HG03460 (cell line): ENCODE results near the gene LRRC8E.
"Not testable (repeated sequence)": the region's sequence is repeated elsewhere in the genome, so short reads cannot be mapped to it uniquely, and the experiment has no call there.

Source experiments
- ATAC-seq: cut with Tn5 transposase; IDR thresholded peaks from one replicate; pipeline ENCODE4 v1.9.1; 2021; ENCODE audit not compliant: unreplicated experiment

Gene LRRC8E

DNA sequence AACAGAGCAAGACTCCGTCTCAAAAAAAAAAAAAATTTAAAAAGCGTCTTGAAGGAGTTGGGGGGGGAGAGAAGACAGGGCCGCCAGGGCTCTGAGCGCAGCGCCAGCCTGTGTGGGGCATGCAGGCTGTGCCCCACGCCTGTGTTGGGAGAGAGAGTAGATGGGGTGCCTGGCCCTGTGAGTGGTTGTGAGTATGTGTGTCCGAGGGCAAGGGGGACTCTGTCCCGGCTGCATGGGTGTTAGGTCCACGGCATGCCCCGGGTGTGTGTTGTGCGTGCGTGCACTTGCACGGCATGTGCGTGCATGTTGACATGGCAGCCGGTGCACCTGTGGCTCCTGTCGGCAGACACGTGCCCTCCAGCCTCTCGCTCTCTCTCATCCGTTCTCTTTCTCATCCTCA, 18.8 kb downstream of the LRRC8E start:
- ATAC-seq = no peak

DNA sequence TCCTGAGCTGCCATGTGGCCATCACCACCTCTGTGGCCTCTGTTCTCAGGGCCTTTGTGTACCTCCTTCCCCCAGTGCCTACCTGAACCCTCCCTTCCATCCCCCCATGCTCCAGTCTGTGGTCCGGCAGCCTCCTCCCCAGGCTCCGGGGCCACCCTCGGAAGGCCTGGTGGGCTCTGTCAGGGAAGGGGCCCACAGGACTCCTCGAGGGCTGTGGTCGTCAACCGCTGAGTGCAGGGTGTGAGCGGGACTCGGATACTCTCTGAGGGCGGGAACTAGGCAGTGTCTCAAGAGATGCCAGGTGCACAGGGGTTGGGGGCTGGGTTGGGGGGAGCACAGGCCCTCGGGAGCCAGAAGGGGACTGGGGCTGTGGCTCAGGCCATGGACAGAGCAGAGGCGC, 19.2 kb downstream of the LRRC8E start:
- no peak for ATAC-seq

DNA sequence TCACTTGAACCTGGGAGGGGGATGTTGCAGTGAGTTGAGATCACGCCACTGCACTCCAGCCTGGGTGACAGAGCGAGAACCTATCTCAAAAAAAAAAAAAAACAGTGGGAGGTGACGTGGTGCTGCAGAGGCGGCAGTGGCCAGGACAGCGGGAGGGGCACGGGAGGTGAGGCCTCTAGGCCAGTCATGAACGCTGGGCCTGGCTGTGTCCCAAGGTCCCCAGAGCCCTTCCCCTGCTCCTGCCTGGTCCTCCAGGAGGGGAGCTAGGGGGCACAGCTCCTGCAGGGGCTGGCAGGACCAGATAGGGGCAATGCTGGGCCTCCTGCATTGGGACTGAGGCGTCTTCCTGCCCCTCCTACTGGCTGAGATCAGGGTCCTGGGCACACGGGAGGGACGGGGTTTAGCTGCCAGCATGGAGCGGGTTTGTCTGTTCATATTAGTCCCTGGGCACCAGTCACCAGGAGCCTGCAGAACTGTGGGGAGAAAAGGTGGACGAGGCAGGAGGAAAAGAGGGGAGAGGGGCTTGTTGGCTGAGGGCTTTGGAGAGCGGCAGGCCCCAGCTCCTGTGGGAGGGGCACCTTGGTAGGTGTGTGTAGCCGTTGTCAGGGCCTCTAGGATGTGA, 19.9 kb downstream of the LRRC8E start:
- ATAC-seq = no peak

DNA sequence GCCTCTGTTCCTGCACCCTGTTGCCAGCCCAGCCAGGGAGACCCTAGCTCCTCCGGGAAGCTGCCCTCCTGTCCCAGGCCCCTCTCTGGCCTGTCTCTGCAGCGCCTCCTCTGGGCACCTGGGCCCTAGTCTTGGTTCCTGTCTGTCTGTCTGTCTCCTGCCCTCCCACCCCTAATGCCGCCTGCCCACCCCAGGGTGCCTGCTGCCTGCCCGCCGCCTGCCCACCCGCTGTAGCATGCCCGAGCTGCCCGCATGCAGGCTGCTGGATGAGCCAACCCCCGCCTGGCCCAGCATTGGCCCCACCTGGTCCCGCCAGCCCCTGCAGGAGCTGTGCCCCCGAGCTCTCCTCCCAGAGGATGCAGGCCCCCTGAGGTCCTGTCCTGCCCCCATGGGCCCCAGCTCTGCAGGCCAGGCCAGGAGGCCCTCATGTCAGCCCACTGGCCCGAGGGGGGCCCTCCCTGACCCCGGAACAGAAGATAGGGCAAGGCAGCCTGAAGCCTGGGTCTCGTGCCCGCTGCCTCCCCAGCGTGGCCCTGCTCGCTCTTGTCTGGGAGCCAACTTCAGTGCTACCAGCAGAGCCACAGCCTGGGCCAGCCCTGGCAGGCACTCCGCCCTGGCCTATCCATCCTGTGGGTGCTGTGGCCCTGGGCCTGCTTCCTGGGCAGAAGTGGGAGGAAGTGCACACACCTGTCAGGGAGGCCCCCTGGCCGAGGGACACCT, 20.6 kb downstream of the LRRC8E start:
- ATAC-seq = no peak

DNA sequence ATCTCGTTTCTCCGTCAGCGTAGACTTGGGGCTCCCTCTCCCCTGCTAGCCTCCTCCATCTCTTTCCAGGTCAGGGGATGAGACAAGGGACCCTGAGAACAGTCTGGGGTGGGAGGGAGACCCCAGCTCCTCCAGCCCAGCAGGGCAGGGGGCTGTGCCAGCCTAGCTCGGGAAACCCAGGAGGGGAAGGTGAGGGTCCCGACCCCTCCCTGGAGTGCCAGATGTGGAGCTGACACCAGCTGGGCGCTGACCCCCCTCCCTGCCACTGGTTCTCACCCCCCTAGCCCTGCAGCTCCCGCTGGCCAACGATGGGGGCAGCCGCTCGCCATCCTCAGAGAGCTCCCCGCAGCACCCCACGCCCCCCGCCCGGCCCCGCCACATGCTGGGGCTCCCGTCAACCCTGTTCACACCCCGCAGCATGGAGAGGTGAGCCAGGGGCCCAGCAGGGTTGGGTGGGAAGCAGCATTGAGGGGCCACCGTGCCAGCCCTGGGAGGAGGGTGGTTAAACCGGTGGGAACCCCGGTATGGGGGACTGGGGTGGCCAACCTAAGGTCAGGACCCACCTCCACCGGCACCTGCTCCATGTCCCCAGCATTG, 21.3 kb downstream of the LRRC8E start:
- no peak for ATAC-seq

DNA sequence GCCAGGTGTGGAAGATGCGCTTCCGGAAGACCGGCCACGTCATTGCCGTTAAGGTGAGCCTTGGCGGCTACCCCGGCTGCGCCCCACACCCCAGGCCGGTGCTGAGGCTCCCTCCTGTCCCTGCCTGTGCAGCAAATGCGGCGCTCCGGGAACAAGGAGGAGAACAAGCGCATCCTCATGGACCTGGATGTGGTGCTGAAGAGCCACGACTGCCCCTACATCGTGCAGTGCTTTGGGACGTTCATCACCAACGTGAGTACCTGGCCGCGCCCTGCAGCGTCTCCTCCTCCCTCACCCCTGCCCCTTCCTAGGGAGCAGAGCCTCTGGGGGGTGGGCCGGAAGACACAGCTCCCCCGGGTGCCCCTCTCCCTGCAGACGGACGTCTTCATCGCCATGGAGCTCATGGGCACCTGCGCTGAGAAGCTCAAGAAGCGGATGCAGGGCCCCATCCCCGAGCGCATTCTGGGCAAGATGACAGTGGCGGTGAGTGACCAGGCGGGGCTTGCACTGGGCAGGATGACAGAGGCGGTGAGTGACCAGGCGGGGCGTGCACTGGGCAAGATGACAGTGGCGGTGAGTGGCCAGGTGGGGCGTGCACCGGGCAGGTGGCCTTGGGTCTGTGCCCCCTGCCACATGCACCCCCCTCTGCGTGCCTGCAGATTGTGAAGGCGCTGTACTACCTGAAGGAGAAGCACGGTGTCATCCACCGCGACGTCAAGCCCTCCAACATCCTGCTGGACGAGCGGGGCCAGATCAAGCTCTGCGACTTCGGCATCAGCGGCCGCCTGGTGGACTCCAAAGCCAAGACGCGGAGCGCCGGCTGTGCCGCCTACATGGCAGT, 22.2 kb downstream of the LRRC8E start:
- ATAC-seq = no peak

DNA sequence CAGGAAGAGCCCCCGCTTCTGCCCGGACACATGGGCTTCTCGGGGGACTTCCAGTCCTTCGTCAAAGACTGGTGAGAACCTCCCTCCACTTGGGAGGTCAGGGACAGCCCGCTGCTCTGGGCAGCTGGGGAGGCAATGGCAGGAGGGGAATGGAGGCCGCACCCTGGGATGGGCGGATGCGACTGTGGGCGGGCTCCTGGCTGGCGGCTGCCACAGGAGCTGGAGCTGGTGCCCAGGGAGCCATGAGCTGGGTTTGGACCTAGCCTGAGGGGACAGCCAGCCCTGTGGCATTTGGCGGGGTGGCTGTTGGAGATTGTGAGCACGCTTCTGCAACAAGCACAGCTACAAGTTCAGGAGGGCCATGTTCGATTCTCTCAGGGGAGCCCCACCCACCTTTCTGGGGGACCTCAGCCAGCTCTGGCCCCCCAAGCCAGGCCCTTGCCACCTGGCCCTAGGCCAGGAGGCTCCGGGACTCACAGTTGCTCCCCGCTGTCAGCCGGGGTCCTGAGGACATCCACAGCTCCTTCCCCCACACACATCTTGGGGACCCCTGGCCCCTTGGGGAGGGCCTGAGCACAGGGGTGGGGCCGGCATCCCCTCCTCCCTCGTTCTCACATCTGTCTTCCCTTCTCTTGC, 23.3 kb downstream of the LRRC8E start:
- ATAC-seq = no peak

DNA sequence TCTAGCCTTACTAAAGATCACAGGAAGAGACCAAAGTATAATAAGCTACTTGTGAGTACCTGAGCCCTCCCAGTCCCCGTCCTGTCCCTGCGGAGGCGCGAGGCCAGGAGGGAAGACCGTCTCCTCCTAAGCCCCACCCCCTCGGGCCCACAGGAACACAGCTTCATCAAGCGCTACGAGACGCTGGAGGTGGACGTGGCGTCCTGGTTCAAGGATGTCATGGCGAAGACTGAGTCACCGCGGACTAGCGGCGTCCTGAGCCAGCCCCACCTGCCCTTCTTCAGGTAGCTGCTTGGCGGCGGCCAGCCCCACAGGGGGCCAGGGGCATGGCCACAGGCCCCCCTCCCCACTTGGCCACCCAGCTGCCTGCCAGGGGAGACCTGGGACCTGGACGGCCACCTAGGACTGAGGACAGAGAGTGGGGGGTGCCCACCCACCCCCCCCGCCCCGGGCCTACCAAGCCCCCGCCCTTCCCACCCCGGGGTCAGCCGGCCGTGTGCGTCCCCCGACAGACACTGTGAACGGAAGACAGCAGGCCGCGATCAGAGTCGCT, 23.9 kb downstream of the LRRC8E start:
- no peak for ATAC-seq

DNA sequence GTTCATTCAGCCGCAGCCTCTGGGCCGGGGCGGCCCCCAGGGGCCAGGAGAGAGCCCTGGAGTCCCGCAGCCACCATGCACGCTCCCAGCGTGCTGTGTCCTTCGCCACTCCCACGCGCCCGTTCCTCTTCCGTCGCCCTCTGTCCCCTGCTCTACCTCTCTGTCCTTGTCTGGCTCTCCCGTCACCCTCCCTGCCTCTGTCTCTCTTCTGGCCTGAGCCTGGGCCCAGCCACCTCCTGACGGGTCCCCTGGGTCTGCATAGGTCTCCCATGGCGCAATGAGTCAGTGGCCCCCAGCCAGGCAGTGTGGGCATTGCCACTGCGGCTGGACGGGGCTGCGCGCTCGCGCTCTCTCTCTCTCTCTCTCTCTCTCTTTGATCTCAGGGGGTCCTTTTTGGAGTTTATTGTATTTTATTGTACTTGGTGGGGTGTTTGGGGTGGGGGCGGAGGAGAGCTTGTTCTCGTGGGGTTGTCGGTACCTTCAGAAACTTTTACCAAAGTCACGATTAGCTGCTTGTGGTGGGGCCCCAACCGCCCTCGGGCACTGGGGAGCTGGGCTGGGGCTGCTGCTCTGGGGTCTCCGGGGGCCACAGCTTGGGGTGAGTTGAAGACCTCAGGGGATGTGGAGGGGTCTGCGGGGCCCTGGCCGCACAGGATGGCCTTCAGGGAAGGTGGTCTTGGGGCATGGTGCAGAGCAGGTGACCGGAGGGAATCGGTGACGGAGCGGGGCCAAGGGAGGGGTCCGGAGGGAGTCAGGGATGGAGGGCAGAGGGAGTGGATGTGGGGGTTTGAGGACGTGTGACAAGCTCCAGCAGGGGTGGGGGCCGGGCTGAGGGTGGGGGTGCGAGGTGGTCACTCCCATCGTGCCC, 24.6 kb downstream of the LRRC8E start:
- ATAC-seq = no peak

DNA sequence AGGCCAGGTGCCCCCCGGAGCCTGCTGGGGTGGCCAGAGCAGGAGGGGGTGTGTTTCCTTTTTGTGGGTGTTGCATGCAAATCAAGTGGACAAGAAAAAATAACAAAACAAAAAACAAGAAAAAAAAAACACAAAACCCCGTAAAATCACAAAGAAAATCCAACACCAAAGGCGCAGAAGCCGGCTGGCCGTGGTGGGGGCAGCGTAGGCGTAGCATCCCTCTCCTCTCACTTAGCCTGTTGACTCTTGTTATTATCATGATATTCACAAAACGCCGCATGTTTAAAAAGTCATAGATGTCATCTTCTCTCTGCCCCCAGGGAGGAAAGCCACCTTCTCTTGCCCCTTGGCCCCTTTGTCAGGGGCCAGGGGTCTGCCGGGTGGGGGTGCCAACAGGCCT, 25.3 kb downstream of the LRRC8E start:
- no peak for ATAC-seq

DNA sequence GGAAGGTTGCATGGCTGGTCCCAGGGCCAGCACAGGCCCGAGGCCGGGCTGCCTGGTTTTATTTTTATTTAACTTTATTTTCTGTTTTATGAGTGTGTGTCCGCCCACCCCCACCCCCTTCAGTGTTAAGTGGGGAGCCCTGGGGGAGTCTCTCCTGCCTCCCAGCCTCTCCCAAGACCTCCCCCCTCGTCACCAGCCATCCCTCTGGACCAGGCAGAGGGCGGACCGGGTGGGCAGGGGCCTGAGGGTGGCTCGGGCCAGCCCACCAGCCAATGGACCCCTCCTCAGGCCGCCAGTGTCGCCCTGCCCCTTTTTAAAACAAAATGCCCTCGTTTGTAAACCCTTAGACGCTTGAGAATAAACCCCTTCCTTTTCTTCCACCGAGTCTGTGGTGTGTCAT, 25.8 kb downstream of the LRRC8E start:
- ATAC-seq = no peak

DNA sequence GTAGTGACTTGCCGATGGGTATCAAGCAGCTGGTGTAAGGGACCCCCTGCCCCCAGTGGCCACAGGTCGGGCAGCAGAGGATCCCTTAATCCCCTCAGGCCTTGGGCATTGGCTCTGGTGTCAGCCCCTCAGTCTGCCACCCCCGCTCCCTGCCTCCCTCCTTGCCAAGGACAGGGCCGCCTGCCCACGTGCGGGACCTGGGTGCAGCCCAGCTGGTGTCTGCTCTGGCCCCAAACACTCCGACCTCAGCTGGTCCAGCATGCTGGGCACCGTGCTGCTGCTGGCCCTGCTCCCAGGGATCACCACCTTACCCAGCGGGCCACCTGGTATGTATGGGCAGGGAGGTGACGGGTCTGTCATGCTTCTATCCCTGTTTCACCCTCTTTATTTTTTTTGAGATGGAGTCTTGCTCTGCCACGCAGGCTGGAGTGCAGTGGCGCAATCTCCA, 26.3 kb downstream of the LRRC8E start, which contains the start of gene TGFBR3L:
Gene TGFBR3L (plus strand): TSS at position 233 of the 448 bp plus-strand sequence.
- ATAC-seq = no peak

DNA sequence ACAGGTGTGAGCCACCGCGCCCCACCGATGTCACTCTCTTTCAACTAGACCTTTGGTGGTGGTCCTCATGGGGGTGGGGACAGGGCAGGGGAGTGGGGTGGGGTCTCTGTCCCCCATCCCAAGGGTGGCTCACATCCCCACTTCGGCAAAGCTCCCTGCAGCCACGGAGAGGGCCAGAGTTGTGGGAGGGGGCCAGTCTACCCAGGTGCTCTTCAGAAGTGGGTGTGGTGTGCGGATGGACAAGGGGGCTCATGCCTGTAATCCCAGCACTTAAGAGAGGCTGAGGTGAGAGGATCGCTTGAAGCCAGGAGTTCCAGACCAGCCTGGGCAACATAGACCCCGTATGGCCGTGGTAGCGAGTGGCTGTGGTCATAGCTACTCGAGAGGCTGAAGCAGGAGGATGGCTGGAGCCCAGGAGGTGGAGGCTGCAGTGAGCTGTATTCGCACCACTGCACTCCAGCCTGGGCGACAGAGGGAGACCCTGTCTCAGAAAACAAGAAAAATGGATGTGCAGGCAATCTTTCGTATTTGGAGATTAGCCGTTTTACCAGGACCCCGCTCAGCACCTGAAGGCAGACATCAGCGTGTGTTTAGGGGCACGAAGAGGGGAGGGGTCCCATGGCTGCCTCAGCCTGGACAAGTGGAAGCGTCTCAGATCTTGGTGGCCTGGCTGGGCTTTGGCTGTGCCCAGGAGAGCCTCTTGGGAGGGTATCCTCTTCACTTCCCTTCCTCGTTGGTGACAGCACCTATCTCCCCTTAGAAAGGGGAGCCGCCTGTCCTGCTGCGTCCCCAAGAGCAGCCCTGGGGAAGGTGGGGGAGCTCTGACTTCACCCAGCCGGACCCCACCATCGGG, 27.2 kb downstream of the LRRC8E start:
- ATAC-seq = no peak

DNA sequence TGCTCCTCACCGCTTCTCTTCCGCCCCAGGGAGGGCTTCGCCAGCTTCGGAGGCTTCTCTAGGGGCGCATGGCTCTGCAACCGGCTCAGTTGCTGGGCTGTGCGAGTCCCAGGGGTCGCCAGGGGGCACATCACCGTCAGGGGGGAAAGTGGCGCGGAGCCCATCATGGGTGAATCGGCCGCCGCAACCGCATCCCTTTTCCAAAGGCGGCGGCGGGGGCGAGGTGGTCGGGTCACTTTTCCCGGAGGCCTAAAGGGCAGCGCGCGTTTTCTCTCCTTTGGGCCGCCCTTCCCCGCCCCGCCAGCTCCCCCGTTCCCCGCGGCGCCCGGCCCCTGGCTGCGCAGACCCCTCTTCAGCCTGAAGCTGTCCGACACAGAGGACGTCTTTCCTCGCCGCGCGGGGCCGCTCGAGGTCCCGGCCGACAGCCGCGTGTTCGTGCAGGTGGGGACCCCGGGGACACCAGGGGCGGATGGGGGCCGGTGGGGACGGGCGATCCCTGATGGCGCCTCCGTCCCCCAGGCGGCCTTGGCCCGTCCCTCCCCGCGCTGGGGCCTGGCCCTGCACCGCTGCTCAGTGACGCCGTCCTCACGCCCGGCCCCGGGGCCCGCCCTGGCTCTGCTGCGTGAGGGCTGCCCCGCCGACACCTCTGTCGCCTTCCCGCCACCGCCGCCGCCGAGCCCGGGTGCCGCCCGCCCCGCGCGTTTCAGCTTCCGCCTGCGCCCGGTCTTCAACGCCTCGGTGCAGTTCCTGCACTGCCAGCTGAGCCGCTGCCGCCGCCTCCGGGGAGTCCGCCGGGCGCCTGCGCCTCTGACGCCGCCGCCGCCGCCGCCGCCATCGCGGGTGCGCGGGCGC, 28.0 kb downstream of the LRRC8E start:
- no peak for ATAC-seq

DNA sequence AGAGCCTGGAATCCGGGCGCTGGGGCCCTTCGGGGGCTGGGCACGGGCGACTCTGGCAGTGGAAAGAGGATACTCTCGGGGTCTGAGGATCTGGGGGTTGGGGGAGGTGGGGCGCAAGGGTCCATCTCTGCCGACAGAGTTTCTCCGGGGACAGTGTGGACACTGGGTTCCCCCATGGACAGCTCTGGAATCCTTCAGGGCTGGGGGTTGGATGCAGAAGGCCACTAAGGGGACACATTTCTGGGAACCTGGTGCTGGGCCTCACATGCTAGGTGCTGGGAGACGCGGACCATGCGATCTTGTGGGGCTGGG, 28.6 kb downstream of the LRRC8E start:
- ATAC-seq = no peak

DNA sequence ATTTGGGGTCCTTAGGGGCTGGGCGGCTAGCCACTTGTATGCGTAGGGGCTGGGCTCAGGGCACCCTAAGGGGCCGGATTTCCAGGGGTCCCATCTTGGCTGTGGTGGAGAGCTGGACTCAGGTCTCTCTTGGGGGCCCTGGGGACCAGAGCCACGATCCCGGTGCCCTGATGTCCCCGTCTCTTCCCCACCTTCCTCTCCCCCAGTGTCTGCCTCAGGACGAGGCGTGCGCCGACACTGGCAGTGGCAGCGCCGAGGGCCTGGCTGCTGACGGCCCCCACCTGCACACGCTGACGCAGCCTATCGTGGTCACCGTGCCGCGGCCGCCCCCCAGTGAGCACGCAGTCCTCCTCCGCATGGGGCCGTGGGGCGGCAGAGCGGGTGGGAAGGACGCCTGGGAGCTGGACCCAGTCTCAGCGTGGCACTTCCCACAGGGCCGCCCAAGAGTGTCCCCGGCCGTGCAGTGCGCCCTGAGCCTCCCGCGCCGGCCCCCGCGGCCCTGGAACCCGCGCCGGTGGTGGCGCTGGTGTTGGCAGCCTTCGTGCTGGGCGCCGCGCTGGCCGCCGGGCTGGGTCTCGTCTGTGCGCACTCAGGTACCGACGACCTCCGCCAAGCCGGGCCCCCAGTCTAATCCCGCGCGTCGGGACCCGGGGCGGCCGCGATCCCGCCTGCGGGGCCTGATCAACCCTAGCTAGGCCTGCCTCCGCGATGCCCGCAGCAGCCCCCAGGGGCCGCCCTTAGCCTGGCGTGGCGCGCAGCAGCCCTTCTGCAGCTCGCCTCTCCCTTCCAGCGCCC, 29.2 kb downstream of the LRRC8E start:
- ATAC-seq = no peak

DNA sequence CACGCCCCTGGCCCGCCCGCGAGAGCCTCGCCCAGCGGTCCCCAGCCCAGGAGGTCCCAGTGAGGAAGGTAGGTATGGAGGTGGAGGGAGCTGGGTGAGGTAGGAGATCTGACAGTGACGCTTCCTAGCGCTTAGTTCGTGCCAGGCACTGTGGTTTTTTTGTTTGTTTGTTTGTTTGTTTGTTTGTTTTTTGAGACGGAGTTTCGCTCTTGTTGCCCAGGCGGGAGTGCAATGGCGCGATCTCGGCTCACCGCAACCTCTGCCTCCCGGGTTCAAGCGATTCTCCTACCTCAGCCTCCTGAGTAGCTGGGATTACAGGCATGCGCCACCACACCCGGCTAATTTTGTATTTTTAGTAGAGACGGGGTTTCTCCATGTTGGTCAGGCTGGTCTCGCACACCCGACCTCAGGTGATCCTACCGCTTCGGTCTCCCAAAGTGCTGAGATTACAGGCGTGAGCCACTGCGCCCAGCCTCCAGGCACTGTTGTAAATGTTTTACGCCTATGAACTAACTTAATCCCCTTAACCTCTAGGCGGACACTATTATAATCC, 29.8 kb downstream of the LRRC8E start:
- ATAC-seq = not testable (repeated sequence)
